ENCODE measurements around the gene VAV1. TPM values are rescaled to one million over a fixed set of nuclear protein-coding genes. Genes with fewer than 3 reads are reported as not detected.

VAV1 gene
- total RNA-seq, 1 experiment from 2014 or later = 0.83 TPM

GRCh38 chr19:6906559-6907060, 134.1 kb downstream of the VAV1 start:
- Mint-ChIP-seq H3K27me3 (ENCODE audit: low read depth) (peaks cover 18% of the 10 kb centered on the region), H3K36me3 (peaks cover 54% of the 10 kb centered on the region), H3K4me3 (no peak overlapping the region), H3K4me1 (no peaks in the 10 kb centered on the region), H3K9me3 (peaks cover 73% of the 10 kb centered on the region), H3K27ac (no peak overlapping the region)
- ChIA-PET CTCF (no interaction called here), POLR2A (no interaction called here)
- ATAC-seq (no peak), DNase-seq (ENCODE audit: low spot score) (no peak)
- TF ChIP-seq FOXP1 (CRISPR knock-in tag; IDR thresholded peaks at IDR 0.05; ENCODE audit: borderline replicate concordance) = no peak
- TF ChIP-seq, protein P1, sequence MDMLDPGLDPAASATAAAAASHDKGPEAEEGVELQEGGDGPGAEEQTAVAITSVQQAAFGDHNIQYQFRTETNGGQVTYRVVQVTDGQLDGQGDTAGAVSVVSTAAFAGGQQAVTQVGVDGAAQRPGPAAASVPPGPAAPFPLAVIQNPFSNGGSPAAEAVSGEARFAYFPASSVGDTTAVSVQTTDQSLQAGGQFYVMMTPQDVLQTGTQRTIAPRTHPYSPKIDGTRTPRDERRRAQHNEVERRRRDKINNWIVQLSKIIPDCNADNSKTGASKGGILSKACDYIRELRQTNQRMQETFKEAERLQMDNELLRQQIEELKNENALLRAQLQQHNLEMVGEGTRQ (CRISPR knock-in tag; IDR thresholded peaks at IDR 0.05) = no peak
- no peak for TF ChIP-seq NR3C1 (CRISPR knock-in tag; conservative IDR thresholded peaks at IDR 0.05; ENCODE audit: low read depth)
- TF ChIP-seq ATF3 (CRISPR knock-in tag; conservative IDR thresholded peaks at IDR 0.05) = no peak
- no peak for TF ChIP-seq NFYB (CRISPR knock-in tag; conservative IDR thresholded peaks at IDR 0.05; ENCODE audit: low read depth)
- TF ChIP-seq IRF2 (CRISPR knock-in tag; IDR thresholded peaks at IDR 0.05; ENCODE audit: borderline replicate concordance, low read depth) = no peak
- TF ChIP-seq EMX1 (CRISPR knock-in tag; IDR thresholded peaks at IDR 0.05) = no peak
- TF ChIP-seq, protein P2, sequence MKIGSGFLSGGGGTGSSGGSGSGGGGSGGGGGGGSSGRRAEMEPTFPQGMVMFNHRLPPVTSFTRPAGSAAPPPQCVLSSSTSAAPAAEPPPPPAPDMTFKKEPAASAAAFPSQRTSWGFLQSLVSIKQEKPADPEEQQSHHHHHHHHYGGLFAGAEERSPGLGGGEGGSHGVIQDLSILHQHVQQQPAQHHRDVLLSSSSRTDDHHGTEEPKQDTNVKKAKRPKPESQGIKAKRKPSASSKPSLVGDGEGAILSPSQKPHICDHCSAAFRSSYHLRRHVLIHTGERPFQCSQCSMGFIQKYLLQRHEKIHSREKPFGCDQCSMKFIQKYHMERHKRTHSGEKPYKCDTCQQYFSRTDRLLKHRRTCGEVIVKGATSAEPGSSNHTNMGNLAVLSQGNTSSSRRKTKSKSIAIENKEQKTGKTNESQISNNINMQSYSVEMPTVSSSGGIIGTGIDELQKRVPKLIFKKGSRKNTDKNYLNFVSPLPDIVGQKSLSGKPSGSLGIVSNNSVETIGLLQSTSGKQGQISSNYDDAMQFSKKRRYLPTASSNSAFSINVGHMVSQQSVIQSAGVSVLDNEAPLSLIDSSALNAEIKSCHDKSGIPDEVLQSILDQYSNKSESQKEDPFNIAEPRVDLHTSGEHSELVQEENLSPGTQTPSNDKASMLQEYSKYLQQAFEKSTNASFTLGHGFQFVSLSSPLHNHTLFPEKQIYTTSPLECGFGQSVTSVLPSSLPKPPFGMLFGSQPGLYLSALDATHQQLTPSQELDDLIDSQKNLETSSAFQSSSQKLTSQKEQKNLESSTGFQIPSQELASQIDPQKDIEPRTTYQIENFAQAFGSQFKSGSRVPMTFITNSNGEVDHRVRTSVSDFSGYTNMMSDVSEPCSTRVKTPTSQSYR (CRISPR knock-in tag; IDR thresholded peaks at IDR 0.05) = no peak
- TF ChIP-seq SMAD4 (CRISPR knock-in tag; IDR thresholded peaks at IDR 0.05) = no peak
- TF ChIP-seq ELF4 (CRISPR knock-in tag; IDR thresholded peaks at IDR 0.05; ENCODE audit: low read depth) = no peak
- TF ChIP-seq TEAD1 (CRISPR knock-in tag; IDR thresholded peaks at IDR 0.05) = no peak
- TF ChIP-seq CREM (CRISPR knock-in tag; IDR thresholded peaks at IDR 0.05) = no peak
- TF ChIP-seq, protein P3, sequence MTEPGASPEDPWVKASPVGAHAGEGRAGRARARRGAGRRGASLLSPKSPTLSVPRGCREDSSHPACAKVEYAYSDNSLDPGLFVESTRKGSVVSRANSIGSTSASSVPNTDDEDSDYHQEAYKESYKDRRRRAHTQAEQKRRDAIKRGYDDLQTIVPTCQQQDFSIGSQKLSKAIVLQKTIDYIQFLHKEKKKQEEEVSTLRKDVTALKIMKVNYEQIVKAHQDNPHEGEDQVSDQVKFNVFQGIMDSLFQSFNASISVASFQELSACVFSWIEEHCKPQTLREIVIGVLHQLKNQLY (CRISPR knock-in tag; IDR thresholded peaks at IDR 0.05) = no peak
- TF ChIP-seq KAT7 (CRISPR knock-in tag; IDR thresholded peaks at IDR 0.05; ENCODE audit: borderline replicate concordance) = no peak

Small RNA genes within 50 kb of the gene (microRNA-seq; reads per million reads assigned to microRNA genes)
- not detected for gene MIR6791 (ENCODE audit: borderline number of aligned reads)

Other genes with a start within 250 kb of the VAV1 start
- 2.6 to 2.9 TPM (median 2.7 TPM) in 3 replicates for gene TNFSF9, start 241.7 kb upstream of the VAV1 start, total RNA-seq (2021)
- gene CD70, start 181.6 kb upstream of the VAV1 start, total RNA-seq (2021) = 1.7 to 2.1 TPM (median 1.7 TPM) in 3 replicates
- gene TNFSF14, start 102.5 kb upstream of the VAV1 start, total RNA-seq (2021) = 0.13 to 0.27 TPM (median 0.27 TPM) in 3 replicates
- gene C3, start 52.1 kb upstream of the VAV1 start, total RNA-seq (2021) = 7.0 to 9.3 TPM (median 8.9 TPM) in 3 replicates
- 48.7 to 59.5 TPM (median 54.2 TPM) in 3 replicates for gene GPR108, start 35.1 kb upstream of the VAV1 start, total RNA-seq (2021)
- gene TRIP10, start 33.0 kb upstream of the VAV1 start, total RNA-seq (2021) = 61.5 to 76.6 TPM (median 62.4 TPM) in 3 replicates
- 25.1 to 30.3 TPM (median 26.7 TPM) in 3 replicates for gene SH2D3A, start 5.3 kb upstream of the VAV1 start, total RNA-seq (2021)
- not detected in 3 replicates for gene ADGRE1, start 114.9 kb downstream of the VAV1 start, total RNA-seq (2021)
- gene MBD3L2B, start 248.7 kb downstream of the VAV1 start, total RNA-seq (2021) = not detected in 3 replicates